Breast epithelium (tissue), 4 donors: ENCODE data around the gene HAUS2. TPM values are rescaled to one million over a fixed set of nuclear protein-coding genes. Genes with fewer than 3 reads are reported as not detected.
A peak's percentile ranks its signal among the peaks of the same experiment; 100 is the strongest.

Experiments used
- DNase-seq, 2 donors: peaks; one replicate each; pipeline ENCODE4 v3.0.0-alpha.2; 2019; ENCODE audit warnings: low spot score in 2 of 2
- H3K27ac ChIP-seq, 2 donors: fragments of 200-600 bp; sonication (generic) in 1 of 2; one replicate each; pipeline ENCODE4 v1.5.1; 2016 to 2019; ENCODE audit warnings: mild to moderate bottlenecking in 1 of 2
- H3K27me3 ChIP-seq, 2 donors: fragments of 200-600 bp; sonication (generic) in 1 of 2; one replicate each; pipeline versions ENCODE4 v1.5.1 to v1.6.0; 2017 to 2019; ENCODE audit warnings: control low read depth in 1 of 2, mild to moderate bottlenecking in 1 of 2
- H3K36me3 ChIP-seq: fragments of 200-600 bp; one replicate; pipeline ENCODE4 v1.5.1; 2019
- H3K4me1 ChIP-seq, 2 donors: fragments of 200-600 bp; sonication (generic); one replicate each; pipeline ENCODE4 v1.5.1; 2016 to 2019; ENCODE audit warnings: control low read depth in 1 of 2
- H3K4me3 ChIP-seq, 3 donors: fragments of 200-600 bp; sonication (generic); 1 replicate in 2 of 3; 2 replicates in 1 of 3; pipeline ENCODE4 v1.5.1; 2016 to 2019; ENCODE audit warnings: mild to moderate bottlenecking in 3 of 3, moderate library complexity in 2 of 3
- H3K9me3 ChIP-seq, 2 donors: fragments of 200-600 bp; sonication (generic) in 1 of 2; one replicate each; pipeline ENCODE4 v1.5.1; 2016 to 2019; ENCODE audit warnings: control low read depth in 1 of 2
- POLR2A ChIP-seq: fragments of 450-650 bp; IDR thresholded peaks from one replicate; pipeline ENCODE4 v1.6.1; 2016; ENCODE audit warnings: antibody characterized with exemption, mild to moderate bottlenecking, moderate library complexity
- POLR2AphosphoS5 ChIP-seq, 3 donors: sonication (generic); formaldehyde crosslinking; IDR thresholded peaks; one replicate each; pipeline ENCODE4 v1.6.1; 2017; ENCODE audit warnings: antibody characterized with exemption in 3 of 3
- intact Hi-C: fragments of 100-400 bp; cut with DNase I; formaldehyde crosslinking; loops from one replicate; pipeline ENCODE4 v1.15.1; 2023; ENCODE audit warnings: low total_unique reads
- total RNA-seq, 3 donors: library from RNA; depleted of rRNA; stranded (reverse); fragments of >200 nt; gene quantifications; one replicate each; pipeline ENCODE4 v1.1.0, GENCODE V29; 2016
- TF ChIP-seq, protein P1 (sequence below), 3 donors: fragments of 450-650 bp; IDR thresholded peaks; one replicate each; pipeline ENCODE4 v1.5.1; 2016 to 2017; ENCODE audit warnings: antibody characterized with exemption in 3 of 3, mild to moderate bottlenecking in 3 of 3, moderate library complexity in 3 of 3

HAUS2 gene
- total RNA-seq, 3 donors from 2014 or later, result 29.3 to 42.1 (median 30.2) TPM

DNA sequence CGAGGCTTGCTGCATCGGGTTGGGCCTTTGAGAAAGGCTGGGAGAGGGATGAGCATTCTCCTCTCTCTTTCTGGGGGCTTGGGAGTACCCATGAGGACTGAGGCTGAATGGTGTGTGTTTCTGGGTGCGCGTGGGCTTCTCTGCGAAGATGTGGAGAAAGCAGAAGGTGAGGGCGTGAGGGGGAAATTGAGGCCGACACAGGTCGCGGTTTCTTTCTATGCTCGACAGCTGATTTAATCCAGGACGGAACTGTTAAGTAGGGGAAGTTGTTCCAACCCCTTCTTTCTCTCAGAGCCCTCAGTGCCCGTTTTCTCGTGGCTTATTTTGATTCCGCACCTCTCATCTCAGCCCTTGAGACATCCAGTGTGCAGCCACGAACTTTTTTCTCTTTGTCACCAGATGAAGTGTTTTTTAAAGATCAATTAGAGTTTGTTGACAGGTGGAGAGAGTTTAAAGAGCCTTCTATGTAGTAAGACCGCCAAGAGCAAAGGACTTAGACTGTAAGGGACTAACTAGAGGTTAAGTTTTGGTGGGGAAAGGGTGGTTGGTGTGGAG, 27.5 kb downstream of the HAUS2 start:
- H3K27ac ChIP-seq, result peak overlapping the region; percentile 80 to 94
- intact Hi-C loops, result no loop called here
- no peaks in the 10 kb centered on the region for H3K27me3 ChIP-seq
- no peak for TF ChIP-seq POLR2AphosphoS5 (IDR thresholded peaks at IDR 0.05)
- TF ChIP-seq, protein P1, sequence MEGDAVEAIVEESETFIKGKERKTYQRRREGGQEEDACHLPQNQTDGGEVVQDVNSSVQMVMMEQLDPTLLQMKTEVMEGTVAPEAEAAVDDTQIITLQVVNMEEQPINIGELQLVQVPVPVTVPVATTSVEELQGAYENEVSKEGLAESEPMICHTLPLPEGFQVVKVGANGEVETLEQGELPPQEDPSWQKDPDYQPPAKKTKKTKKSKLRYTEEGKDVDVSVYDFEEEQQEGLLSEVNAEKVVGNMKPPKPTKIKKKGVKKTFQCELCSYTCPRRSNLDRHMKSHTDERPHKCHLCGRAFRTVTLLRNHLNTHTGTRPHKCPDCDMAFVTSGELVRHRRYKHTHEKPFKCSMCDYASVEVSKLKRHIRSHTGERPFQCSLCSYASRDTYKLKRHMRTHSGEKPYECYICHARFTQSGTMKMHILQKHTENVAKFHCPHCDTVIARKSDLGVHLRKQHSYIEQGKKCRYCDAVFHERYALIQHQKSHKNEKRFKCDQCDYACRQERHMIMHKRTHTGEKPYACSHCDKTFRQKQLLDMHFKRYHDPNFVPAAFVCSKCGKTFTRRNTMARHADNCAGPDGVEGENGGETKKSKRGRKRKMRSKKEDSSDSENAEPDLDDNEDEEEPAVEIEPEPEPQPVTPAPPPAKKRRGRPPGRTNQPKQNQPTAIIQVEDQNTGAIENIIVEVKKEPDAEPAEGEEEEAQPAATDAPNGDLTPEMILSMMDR (IDR thresholded peaks at IDR 0.05), result no peak
- no peak for TF ChIP-seq POLR2A
- H3K9me3 ChIP-seq, result no peaks in the 10 kb centered on the region
- H3K4me1 ChIP-seq, result no peaks in the 10 kb centered on the region
- DNase-seq, result no peak
- peak overlapping the region; percentile 73 to 87 (median 79) for H3K4me3 ChIP-seq
- H3K36me3 ChIP-seq, result no peaks in the 10 kb centered on the region

DNA sequence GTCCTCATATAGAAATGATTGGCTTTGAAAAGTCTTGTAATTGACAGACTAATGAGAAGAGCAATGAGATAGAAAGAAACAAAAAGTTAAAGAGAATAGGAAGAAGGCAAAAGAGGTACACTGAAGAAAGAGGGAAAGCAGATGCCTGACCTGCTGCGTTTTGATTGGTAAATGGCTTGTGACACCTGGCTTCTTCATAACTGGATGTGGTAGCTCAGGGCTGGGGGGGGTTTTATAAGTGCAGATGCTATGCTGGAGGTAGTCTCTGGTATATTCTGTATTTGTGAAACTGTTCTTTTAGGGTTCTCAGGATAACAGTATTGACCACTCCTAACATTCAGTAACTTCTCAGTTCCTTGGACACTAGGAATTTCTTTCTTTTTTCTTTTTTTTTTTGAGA, 28.1 kb downstream of the HAUS2 start:
- Histone ChIP-seq H3K27me3 (no peaks in the 10 kb centered on the region), H3K4me1 (no peaks in the 10 kb centered on the region), H3K27ac (no peak overlapping the region), H3K4me3 (peak overlapping the region in 2 of 3 donors; percentile 73 to 87), H3K9me3 (no peaks in the 10 kb centered on the region), H3K36me3 (no peaks in the 10 kb centered on the region)
- TF ChIP-seq POLR2A (no peak), POLR2AphosphoS5 (IDR thresholded peaks at IDR 0.05) (no peak)
- TF ChIP-seq, protein P1 (IDR thresholded peaks at IDR 0.05), result no peak
- no peak for DNase-seq
- intact Hi-C loops, result no loop called here

DNA sequence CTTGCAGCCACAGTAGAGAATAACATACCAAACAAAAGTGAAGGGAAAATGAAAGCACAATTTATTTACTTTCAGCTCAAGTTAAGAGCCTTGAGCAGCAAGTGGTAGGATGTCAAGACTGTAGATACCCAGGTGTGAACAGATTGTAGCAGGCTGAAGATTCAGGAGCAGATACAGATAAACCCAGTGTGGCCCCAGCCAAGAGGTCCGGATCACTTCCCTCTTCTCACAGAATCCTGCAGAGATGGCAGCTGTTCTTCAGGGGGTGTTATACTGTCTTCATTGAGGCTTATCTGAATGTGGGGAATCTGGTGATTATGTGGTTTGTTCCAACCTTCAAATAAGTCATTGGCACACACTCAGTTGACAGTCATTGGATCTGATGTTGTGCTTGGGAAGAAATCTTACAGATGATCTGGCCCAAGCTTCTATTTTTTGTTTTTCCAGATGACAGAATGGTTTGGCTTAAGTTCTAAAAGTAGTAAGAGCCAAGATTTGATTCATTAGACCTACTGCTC, 28.9 kb downstream of the HAUS2 start:
- TF ChIP-seq POLR2A, result no peak
- TF ChIP-seq POLR2AphosphoS5 (IDR thresholded peaks at IDR 0.05), result no peak
- TF ChIP-seq, protein P1 (IDR thresholded peaks at IDR 0.05), result no peak
- Histone ChIP-seq H3K27ac (peak overlapping the region; percentile 50 to 67), H3K9me3 (no peaks in the 10 kb centered on the region), H3K4me1 (no peaks in the 10 kb centered on the region), H3K4me3 (peak overlapping the region in 2 of 3 donors; percentile 20 to 43), H3K36me3 (no peaks in the 10 kb centered on the region), H3K27me3 (no peaks in the 10 kb centered on the region)
- intact Hi-C loops, result no loop called here
- no peak for DNase-seq

DNA sequence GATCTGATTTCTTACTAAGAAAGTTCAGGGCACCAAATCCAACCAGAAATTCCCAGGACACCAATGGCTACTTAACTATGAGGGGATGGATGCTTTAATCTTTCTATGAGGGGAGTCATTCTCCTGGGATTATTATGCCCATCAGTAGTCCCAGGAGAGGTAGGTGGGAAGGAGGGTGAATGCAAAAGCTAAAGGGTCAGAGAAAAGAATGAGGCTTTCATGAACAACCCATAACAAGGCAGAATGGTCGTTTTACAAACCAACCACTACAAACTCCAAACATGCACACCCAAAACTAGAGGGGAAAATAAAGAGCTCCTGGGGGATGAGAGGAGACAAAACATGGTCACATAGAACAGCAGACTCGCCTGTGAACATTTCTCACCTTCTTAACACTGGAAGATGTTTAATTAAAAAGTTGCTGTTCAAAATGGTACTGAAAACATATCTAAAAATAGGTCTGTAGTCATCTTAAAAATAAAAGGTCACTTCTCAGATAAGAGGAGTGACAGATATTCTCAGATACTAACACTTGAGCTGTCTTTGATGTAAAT, 30.4 kb downstream of the HAUS2 start:
- Histone ChIP-seq H3K36me3 (no peaks in the 10 kb centered on the region), H3K4me3 (no peak overlapping the region), H3K4me1 (no peaks in the 10 kb centered on the region), H3K27ac (no peak overlapping the region), H3K9me3 (no peaks in the 10 kb centered on the region), H3K27me3 (no peaks in the 10 kb centered on the region)
- intact Hi-C loops, result no loop called here
- TF ChIP-seq POLR2A, result no peak
- TF ChIP-seq POLR2AphosphoS5 (IDR thresholded peaks at IDR 0.05), result no peak
- TF ChIP-seq, protein P1 (IDR thresholded peaks at IDR 0.05), result no peak
- no peak for DNase-seq

DNA sequence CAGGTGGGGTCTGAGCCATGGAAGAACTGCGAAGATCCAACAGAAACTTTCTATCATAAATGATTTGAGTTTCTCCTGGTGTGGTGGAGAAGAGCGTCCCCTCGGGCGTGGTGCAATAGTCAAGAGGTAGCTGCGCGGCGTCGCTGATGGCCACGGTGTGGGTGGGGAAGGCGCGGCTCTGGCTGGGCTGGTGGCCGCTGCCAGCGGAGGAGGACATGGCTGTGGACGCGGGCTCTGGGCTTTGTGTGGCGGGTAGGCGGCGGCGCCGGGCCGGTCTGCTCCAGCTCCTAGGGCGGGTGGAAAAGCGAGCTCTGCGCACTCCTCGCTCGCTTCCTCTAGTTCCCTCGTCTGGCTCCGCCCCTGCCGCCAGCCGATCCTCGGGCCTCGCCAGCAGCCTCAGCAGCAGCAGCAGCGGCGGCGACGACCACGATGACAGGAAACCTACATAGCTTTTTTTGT, 32.7 kb downstream of the HAUS2 start:
- H3K4me1 ChIP-seq, result no peaks in the 10 kb centered on the region
- TF ChIP-seq POLR2A (no peak), POLR2AphosphoS5 (IDR thresholded peaks at IDR 0.05) (no peak)
- TF ChIP-seq, protein P1 (IDR thresholded peaks at IDR 0.05), result no peak
- H3K9me3 ChIP-seq, result no peaks in the 10 kb centered on the region
- no peaks in the 10 kb centered on the region for H3K36me3 ChIP-seq
- H3K4me3 ChIP-seq, result peak overlapping the region; percentile 26 to 65 (median 50)
- intact Hi-C loops, result no loop called here
- peak overlapping the region; percentile 59 to 85 for H3K27ac ChIP-seq
- peak; percentile 71 to 74 for DNase-seq
- H3K27me3 ChIP-seq, result no peaks in the 10 kb centered on the region
